Measurements from ENCODE around the gene H3-3A.
A peak's percentile ranks its signal among the peaks of the same experiment; 100 is the strongest.

H3-3A gene

DNA sequence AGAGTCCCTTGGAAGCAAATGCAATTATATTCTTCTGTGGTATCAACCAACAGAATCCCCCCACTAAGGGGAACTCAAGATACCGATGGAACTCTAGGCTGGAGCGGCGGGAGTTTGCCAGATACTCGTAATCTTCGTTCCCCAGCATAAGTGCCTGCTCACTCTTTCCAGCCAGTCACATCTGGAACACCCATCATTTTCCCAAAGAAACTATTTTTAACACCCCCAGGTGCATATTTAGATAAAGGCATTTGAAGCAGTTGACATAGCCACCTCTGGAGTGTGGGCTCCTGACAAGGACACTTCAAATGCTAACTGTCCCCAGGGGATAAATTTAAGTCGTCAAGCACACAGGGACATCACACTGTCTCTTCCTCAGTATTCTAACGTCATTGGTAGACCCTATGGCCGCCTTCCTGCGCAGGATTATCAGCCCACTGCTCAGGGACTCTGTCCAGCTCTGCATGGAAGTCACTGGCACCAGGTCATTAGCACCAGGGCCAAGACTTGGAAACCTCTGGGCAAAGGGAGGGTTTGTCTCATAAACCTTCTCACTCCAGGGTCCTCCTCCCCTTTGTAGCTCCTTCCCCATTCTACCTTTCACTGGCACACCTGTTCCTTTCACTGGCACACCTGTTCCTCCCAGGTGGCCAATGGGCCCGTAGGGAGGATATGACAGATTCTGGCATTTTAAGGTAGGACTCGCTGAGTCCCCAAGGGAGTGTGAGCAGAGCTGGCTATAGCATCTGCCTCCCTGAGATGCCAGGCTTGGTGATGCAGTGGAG, 48.8 kb downstream of the H3-3A start:
- Histone ChIP-seq H3K4me3 (ENCODE audit: low read depth, low read length) (peak overlapping the region; percentile 58), H3K27ac (peak overlapping the region; percentile 68), H3K36me3 (replicated peaks) (no peaks in the 10 kb centered on the region), H3K27me3 (replicated peaks) (no peaks in the 10 kb centered on the region)
- in situ Hi-C loops (cut with HindIII; ENCODE audit: low pct_ligation_motif_present, low sequenced_read_pairs) = no loop called here
- no peak for DNase-seq
- TF ChIP-seq, protein P1, sequence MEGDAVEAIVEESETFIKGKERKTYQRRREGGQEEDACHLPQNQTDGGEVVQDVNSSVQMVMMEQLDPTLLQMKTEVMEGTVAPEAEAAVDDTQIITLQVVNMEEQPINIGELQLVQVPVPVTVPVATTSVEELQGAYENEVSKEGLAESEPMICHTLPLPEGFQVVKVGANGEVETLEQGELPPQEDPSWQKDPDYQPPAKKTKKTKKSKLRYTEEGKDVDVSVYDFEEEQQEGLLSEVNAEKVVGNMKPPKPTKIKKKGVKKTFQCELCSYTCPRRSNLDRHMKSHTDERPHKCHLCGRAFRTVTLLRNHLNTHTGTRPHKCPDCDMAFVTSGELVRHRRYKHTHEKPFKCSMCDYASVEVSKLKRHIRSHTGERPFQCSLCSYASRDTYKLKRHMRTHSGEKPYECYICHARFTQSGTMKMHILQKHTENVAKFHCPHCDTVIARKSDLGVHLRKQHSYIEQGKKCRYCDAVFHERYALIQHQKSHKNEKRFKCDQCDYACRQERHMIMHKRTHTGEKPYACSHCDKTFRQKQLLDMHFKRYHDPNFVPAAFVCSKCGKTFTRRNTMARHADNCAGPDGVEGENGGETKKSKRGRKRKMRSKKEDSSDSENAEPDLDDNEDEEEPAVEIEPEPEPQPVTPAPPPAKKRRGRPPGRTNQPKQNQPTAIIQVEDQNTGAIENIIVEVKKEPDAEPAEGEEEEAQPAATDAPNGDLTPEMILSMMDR (IDR thresholded peaks at IDR 0.05; ENCODE audit: low read depth, low read length, missing control alignments) = no peak

DNA sequence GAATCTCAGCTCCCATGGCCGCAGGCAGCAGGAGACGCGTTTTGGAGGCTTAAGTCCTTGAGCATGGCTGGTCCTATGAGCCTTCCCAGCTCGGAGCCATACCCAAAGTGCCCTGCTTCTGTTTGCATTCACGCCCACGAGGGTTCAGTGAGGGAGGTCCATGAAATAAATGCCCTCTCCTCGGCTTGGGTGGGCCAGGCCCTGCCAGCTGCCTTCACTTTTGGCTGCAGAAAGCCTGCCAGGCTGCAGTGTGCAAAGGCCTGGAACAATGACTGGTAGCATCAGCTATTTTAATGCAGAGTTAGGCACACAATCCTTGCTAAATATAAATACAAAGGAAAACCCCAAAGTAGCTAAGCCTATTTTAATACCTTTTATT, 49.4 kb downstream of the H3-3A start:
- no peak for DNase-seq
- no peak overlapping the region for H3K27ac ChIP-seq
- H3K36me3 ChIP-seq (replicated peaks) = no peaks in the 10 kb centered on the region
- TF ChIP-seq, protein P1 (IDR thresholded peaks at IDR 0.05; ENCODE audit: low read depth, low read length, missing control alignments) = no peak
- H3K27me3 ChIP-seq (replicated peaks) = no peaks in the 10 kb centered on the region
- in situ Hi-C loops (cut with HindIII; ENCODE audit: low pct_ligation_motif_present, low sequenced_read_pairs) = no loop called here
- H3K4me3 ChIP-seq (ENCODE audit: low read depth, low read length) = no peak overlapping the region

DNA sequence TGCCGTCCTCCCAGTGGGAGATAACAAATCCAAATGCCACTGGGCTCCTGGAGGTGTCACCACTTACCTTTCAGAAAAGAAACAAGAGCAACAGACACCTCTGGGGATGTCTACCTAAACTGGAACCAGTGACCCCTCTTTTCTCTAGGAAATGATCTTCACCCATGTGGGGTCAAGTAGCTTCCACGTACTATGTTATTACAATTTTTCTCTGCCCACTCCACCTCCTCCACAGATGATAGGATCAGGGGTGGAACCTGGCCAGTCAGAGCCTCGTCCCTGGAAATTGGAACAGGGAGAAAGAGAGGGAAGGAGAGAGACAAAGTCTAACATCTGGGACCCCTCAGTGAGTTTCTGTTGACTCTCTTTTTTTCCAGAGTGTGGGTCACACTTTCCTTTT, 50.1 kb downstream of the H3-3A start:
- no peak for DNase-seq
- TF ChIP-seq, protein P1 (IDR thresholded peaks at IDR 0.05; ENCODE audit: low read depth, low read length, missing control alignments) = no peak
- Histone ChIP-seq H3K4me3 (ENCODE audit: low read depth, low read length) (no peak overlapping the region), H3K27ac (no peak overlapping the region), H3K27me3 (replicated peaks) (no peaks in the 10 kb centered on the region), H3K36me3 (replicated peaks) (no peaks in the 10 kb centered on the region)
- in situ Hi-C loops (cut with HindIII; ENCODE audit: low pct_ligation_motif_present, low sequenced_read_pairs) = no loop called here

DNA sequence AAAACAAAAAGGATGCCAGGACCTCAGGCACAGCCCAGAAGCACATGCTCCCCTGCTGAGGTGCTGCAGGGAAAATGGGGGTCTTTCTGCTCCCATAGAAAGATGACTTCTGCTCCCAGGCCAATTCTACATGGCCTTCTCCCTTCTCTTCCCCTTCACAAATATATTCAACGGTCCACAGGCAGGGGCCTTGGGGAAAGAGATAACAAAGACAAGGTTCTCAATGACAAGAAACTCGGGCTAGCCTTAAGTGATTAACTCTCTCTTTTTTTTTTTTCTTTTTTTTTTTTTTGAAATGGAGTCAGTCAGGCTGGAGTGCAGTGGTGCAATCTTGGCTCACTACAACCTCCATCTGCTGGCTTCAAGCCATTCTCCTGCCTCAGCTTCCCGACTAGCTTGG, 54.2 kb downstream of the H3-3A start:
- no peak overlapping the region for H3K4me3 ChIP-seq (ENCODE audit: low read depth, low read length)
- in situ Hi-C loops (cut with HindIII; ENCODE audit: low pct_ligation_motif_present, low sequenced_read_pairs) = no loop called here
- TF ChIP-seq, protein P1 (IDR thresholded peaks at IDR 0.05; ENCODE audit: low read depth, low read length, missing control alignments) = no peak
- H3K27ac ChIP-seq = no peak overlapping the region
- DNase-seq = no peak
- H3K36me3 ChIP-seq (replicated peaks) = no peaks in the 10 kb centered on the region
- H3K27me3 ChIP-seq (replicated peaks) = no peaks in the 10 kb centered on the region

DNA sequence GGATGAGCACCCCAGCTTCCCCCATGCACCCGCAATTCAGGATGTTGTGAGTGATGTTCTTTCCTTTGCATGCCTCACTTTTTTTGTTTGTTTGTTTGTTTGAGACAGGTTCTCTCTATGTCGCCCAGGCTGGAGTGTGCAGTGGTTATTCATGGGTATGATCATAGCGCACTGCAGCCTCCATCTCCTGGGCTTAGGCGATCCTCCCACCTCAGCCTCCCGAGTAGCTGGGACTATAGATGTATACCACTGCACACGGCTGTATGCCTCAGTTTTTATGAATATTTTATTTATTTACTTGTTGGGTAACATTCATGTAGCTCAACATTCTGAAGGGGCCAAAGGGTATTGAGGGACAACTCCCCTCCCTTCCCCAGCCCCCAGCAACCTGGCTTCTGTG, 54.8 kb downstream of the H3-3A start:
- H3K27ac ChIP-seq = no peak overlapping the region
- in situ Hi-C loops (cut with HindIII; ENCODE audit: low pct_ligation_motif_present, low sequenced_read_pairs) = no loop called here
- TF ChIP-seq, protein P1 (IDR thresholded peaks at IDR 0.05; ENCODE audit: low read depth, low read length, missing control alignments) = no peak
- H3K27me3 ChIP-seq (replicated peaks) = no peaks in the 10 kb centered on the region
- DNase-seq = no peak
- H3K36me3 ChIP-seq (replicated peaks) = no peaks in the 10 kb centered on the region
- H3K4me3 ChIP-seq (ENCODE audit: low read depth, low read length) = no peak overlapping the region

DNA sequence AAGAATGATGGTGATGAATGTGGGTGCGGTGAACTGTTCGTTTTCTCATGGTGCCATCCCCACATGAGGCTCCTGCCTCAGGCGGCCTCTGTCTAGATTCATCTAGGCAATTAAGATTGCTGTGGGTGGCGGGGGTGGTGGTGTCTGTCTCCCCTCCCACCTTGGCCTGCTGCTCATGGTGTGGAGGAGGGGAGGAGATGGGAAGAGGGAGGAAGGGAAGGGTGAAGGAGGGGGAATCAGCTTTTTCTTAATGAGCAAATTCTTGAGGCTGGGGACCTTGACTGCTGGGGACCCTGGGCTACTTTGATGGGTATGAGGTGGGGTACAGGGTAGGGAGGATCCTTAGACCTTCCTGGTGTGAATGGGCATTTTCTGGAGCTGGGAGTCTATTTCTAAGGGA, 55.8 kb downstream of the H3-3A start:
- no peak for DNase-seq
- TF ChIP-seq, protein P1 (IDR thresholded peaks at IDR 0.05; ENCODE audit: low read depth, low read length, missing control alignments) = no peak
- in situ Hi-C loops (cut with HindIII; ENCODE audit: low pct_ligation_motif_present, low sequenced_read_pairs) = no loop called here
- Histone ChIP-seq H3K27me3 (replicated peaks) (no peaks in the 10 kb centered on the region), H3K27ac (no peak overlapping the region), H3K4me3 (ENCODE audit: low read depth, low read length) (no peak overlapping the region), H3K36me3 (replicated peaks) (no peaks in the 10 kb centered on the region)
